Sigmoid colon (tissue), 7 donors: ENCODE data around the gene E2F2. TPM values are rescaled to one million over a fixed set of nuclear protein-coding genes. Genes with fewer than 3 reads are reported as not detected.

Experiments used
- DNase-seq: peaks from one replicate; pipeline ENCODE4 v3.0.0-alpha.2; 2019
- H3K27ac ChIP-seq, 4 donors: fragments of 200-600 bp; sonication (generic); one replicate each; pipeline ENCODE4 v1.5.1; 2016 to 2019; ENCODE audit warnings: mild to moderate bottlenecking in 1 of 4
- H3K27me3 ChIP-seq, 3 donors: fragments of 200-600 bp; sonication (generic); one replicate each; pipeline ENCODE4 v1.5.1; 2019; ENCODE audit warnings: mild to moderate bottlenecking in 1 of 3
- H3K36me3 ChIP-seq, 4 donors: fragments of 200-600 bp; sonication (generic); one replicate each; pipeline ENCODE4 v1.5.1; 2016 to 2019
- H3K4me1 ChIP-seq, 4 donors: fragments of 200-600 bp; sonication (generic); one replicate each; pipeline ENCODE4 v1.5.1; 2017 to 2019
- H3K4me3 ChIP-seq, 4 donors: fragments of 200-600 bp; sonication (generic); one replicate each; pipeline ENCODE4 v1.5.1; 2017 to 2019; ENCODE audit warnings: mild to moderate bottlenecking in 2 of 4, moderate library complexity in 1 of 4
- H3K9me3 ChIP-seq, 4 donors: fragments of 200-600 bp in 3 of 4; sonication (generic) in 3 of 4; one replicate each; pipeline versions ENCODE4 v1.5.1 to v1.6.1; 2013 to 2019
- CTCF ChIP-seq, 4 experiments: fragments of 450-650 bp in 3 of 4; fragments of 200-600 bp in 1 of 4; IDR thresholded peaks; one replicate each; pipeline ENCODE4 v1.5.1; 2016 to 2019; ENCODE audit warnings: antibody characterized with exemption in 4 of 4, mild to moderate bottlenecking in 3 of 4, moderate library complexity in 2 of 4
- EP300 ChIP-seq, 4 donors: sonication (generic); formaldehyde crosslinking; IDR thresholded peaks; one replicate each; pipeline ENCODE4 v1.6.1; 2017; ENCODE audit warnings: antibody characterized with exemption in 4 of 4
- POLR2A ChIP-seq, 2 donors: fragments of 450-650 bp; IDR thresholded peaks; one replicate each; pipeline ENCODE4 v1.6.1; 2016; ENCODE audit warnings: antibody characterized with exemption in 2 of 2, mild to moderate bottlenecking in 2 of 2, moderate library complexity in 2 of 2
- POLR2AphosphoS5 ChIP-seq, 4 donors: sonication (generic); formaldehyde crosslinking; IDR thresholded peaks; one replicate each; pipeline ENCODE4 v1.6.1; 2017; ENCODE audit warnings: antibody characterized with exemption in 4 of 4
- WGBS, 2 donors: extraction: QIAGEN DNeasy Blood & Tissue Kit; methylation state at CpG; one replicate each; pipeline ENCODE4 v1.1.7; 2013; 5-methylcytosine and 5-hydroxymethylcytosine counted together
- intact Hi-C: fragments of 100-400 bp; cut with DNase I; formaldehyde crosslinking; loops from one replicate; pipeline ENCODE4 v1.15.1; 2023
- polyA plus RNA-seq, 3 donors: library from polyadenylated mRNA; stranded (reverse); fragments of 200-250 nt; gene quantifications; one replicate each; pipeline ENCODE4 v1.2.3, GENCODE V29; 2013
- total RNA-seq, 4 donors: library from RNA; depleted of rRNA; stranded (reverse); fragments of >200 nt; gene quantifications; one replicate each; pipeline ENCODE4 v1.1.0, GENCODE V29; 2016
- donor health status: healthy with polysubstance abuse.
- donor health status: Bipolar disorder and iron deficiency.
- donor health status: healthy.

Gene E2F2
- total and polyA plus RNA-seq, 7 donors: 0.14 to 10.6 (median 2.4) TPM; not detected in 2

- WGBS, 2 donors: 47 to 56% methylated on average over 2 of the region's 2 CpGs
- intact Hi-C loops: no loop called here
Observed at GRCh38 chr1:23459338-23459757, 71.7 kb downstream of the E2F2 start.

More at GRCh38 chr1:23459338-23459757, 71.7 kb downstream of the E2F2 start:
- peaks cover 0 to 15% (median 5%) of the 10 kb centered on the region in 4 donors for H3K36me3 ChIP-seq
- no peaks in the 10 kb centered on the region for H3K9me3 ChIP-seq
- H3K27me3 ChIP-seq: no peaks in the 10 kb centered on the region
- H3K4me1 ChIP-seq: no peaks in the 10 kb centered on the region
- H3K27ac ChIP-seq: no peak overlapping the region
- no peak for TF ChIP-seq CTCF (IDR thresholded peaks at IDR 0.05)
- no peak for TF ChIP-seq POLR2AphosphoS5 (IDR thresholded peaks at IDR 0.05)
- no peak for TF ChIP-seq EP300 (IDR thresholded peaks at IDR 0.05)
- no peak for TF ChIP-seq POLR2A (IDR thresholded peaks at IDR 0.05)
- H3K4me3 ChIP-seq: no peak overlapping the region
- no peak for DNase-seq

Other genes with a start within 250 kb of the E2F2 start
- 10 to 100 TPM; 59.3 to 72.1 (median 62.8) TPM for gene HNRNPR, start 186.9 kb downstream of the E2F2 start, total RNA-seq
- gene HNRNPR, start 186.9 kb downstream of the E2F2 start, polyA plus RNA-seq: 10 to 100 TPM; 62.9 to 89.2 (median 70.3) TPM
- gene ZNF436, start 161.4 kb downstream of the E2F2 start, total RNA-seq: 10 to 100 TPM; 14.5 to 41.3 (median 16.8) TPM
- 1 to 10 TPM; 4.2 to 7.0 (median 5.1) TPM for gene ZNF436, start 161.4 kb downstream of the E2F2 start, polyA plus RNA-seq
- gene TCEA3, start 106.5 kb downstream of the E2F2 start, total RNA-seq: 10 to 100 TPM; 26.9 to 66.2 (median 38.2) TPM
- gene TCEA3, start 106.5 kb downstream of the E2F2 start, polyA plus RNA-seq: 100 to 1,000 TPM in 2 of 3 donors, 10 to 100 TPM in 1; 75.6 to 222 (median 162) TPM
- 10 to 100 TPM; 22.5 to 51.0 (median 27.8) TPM for gene ASAP3, start 47.1 kb downstream of the E2F2 start, total RNA-seq
- 10 to 100 TPM; 20.6 to 22.2 (median 21.0) TPM for gene ASAP3, start 47.1 kb downstream of the E2F2 start, polyA plus RNA-seq
- gene ID3, start 28.3 kb upstream of the E2F2 start, total RNA-seq: 100 to 1,000 TPM in 2 of 4 donors, 10 to 100 TPM in 2; 72.1 to 144 (median 92.6) TPM
- gene ID3, start 28.3 kb upstream of the E2F2 start, polyA plus RNA-seq: 100 to 1,000 TPM; 114 to 232 (median 220) TPM
- gene RPL11, start 160.6 kb upstream of the E2F2 start, total RNA-seq: 1,000 to 10,000 TPM in 2 of 4 donors, 100 to 1,000 TPM in 2; 735 to 1,309 (median 1,008) TPM
- 1,000 to 10,000 TPM; 2,325 to 3,932 (median 2,641) TPM for gene RPL11, start 160.6 kb upstream of the E2F2 start, polyA plus RNA-seq
- 10 to 100 TPM; 25.7 to 29.9 (median 26.7) TPM for gene ELOA, start 212.2 kb upstream of the E2F2 start, total RNA-seq
- gene ELOA, start 212.2 kb upstream of the E2F2 start, polyA plus RNA-seq: 10 to 100 TPM; 12.3 to 18.3 (median 15.0) TPM
- 10 to 100 TPM; 47.9 to 78.7 (median 50.9) TPM for gene PITHD1, start 247.2 kb upstream of the E2F2 start, total RNA-seq
- gene PITHD1, start 247.2 kb upstream of the E2F2 start, polyA plus RNA-seq: 10 to 100 TPM; 41.2 to 47.2 (median 42.0) TPM